Prostate gland (tissue), 2 donors: ENCODE measurements around the gene EVC2.

ENCODE experiments used
- CTCF ChIP-seq, 4 experiments: fragments of 200-600 bp in 2 of 4; fragments of 450-650 bp in 2 of 4; sonication (generic) in 2 of 4; IDR thresholded peaks; 1 replicate in 3 of 4; 2 replicates in 1 of 4; pipeline ENCODE4 v1.5.1; 2016 to 2019; ENCODE audit warnings: antibody characterized with exemption in 4 of 4, mild to moderate bottlenecking in 2 of 4, moderate library complexity in 2 of 4
- POLR2A ChIP-seq: fragments of 450-650 bp; IDR thresholded peaks from one replicate; pipeline ENCODE4 v1.6.1; 2016; ENCODE audit warnings: antibody characterized with exemption, mild to moderate bottlenecking

- TF ChIP-seq POLR2A (no peak), CTCF (IDR thresholded peaks at IDR 0.05) (no peak)
Measured at GRCh38 chr4:5656415-5656814, 51.9 kb downstream of the EVC2 start.
